SK-N-SH (cell line): ENCODE results near the gene DOCK4.

Experiments
- ELF1 ChIP-seq: IDR thresholded peaks from 2 replicates; pipeline ENCODE4 v1.4.0; 2012
- FOSL2 ChIP-seq: IDR thresholded peaks from 2 replicates; pipeline ENCODE4 v1.4.0; 2012; ENCODE audit warnings: low read depth, mild to moderate bottlenecking, moderate library complexity, borderline replicate concordance
- GABPA ChIP-seq: IDR thresholded peaks from 2 replicates; pipeline ENCODE4 v1.4.0; 2012; ENCODE audit warnings: low read depth, mild to moderate bottlenecking
- GATA2 ChIP-seq: sonication (generic); formaldehyde crosslinking; IDR thresholded peaks from 2 replicates; pipeline ENCODE4 v1.5.0; 2020; ENCODE audit warnings: mild to moderate bottlenecking, missing genetic modification reagents
- IRF3 ChIP-seq: fragments of 150-350 bp; IDR thresholded peaks from 2 replicates; pipeline ENCODE4 v1.6.1; 2016; ENCODE audit warnings: mild to moderate bottlenecking, low read depth, low read length
- NFIC ChIP-seq: IDR thresholded peaks from 2 replicates; pipeline ENCODE4 v1.4.0; 2012; ENCODE audit warnings: borderline replicate concordance
- POLR2AphosphoS5 ChIP-seq: IDR thresholded peaks from 2 replicates; pipeline ENCODE4 v1.6.1; 2012; ENCODE audit warnings: low read depth, low read length
- RAD21 ChIP-seq: IDR thresholded peaks from 2 replicates; pipeline ENCODE4 v1.6.1; 2012; ENCODE audit warnings: mild to moderate bottlenecking, low read length
- SMC3 ChIP-seq: IDR thresholded peaks from 2 replicates; pipeline ENCODE4 v1.6.1; 2012; ENCODE audit warnings: low read depth, low read length, improper control_type of control experiment
- TAF1 ChIP-seq: IDR thresholded peaks from 2 replicates; pipeline ENCODE4 v1.6.1; 2012; ENCODE audit warnings: low read depth, mild to moderate bottlenecking, low read length, moderate library complexity, borderline replicate concordance
- USF1 ChIP-seq: IDR thresholded peaks from 2 replicates; pipeline ENCODE4 v1.4.0; 2012; ENCODE audit warnings: low read depth, borderline replicate concordance
- YY1 ChIP-seq: IDR thresholded peaks from 2 replicates; pipeline ENCODE4 v1.4.0; 2012; ENCODE audit warnings: low read depth, mild to moderate bottlenecking
- TF ChIP-seq, protein P1 (sequence below): fragments of 200-600 bp; sonication (generic); IDR thresholded peaks from 2 replicates; pipeline ENCODE4 v1.6.1; 2017; ENCODE audit warnings: antibody characterized with exemption, mild to moderate bottlenecking, moderate library complexity
- TF ChIP-seq, protein P2 (sequence below): IDR thresholded peaks from 2 replicates; pipeline ENCODE4 v1.4.0; 2012; ENCODE audit warnings: low read depth

- TF ChIP-seq, protein P1, sequence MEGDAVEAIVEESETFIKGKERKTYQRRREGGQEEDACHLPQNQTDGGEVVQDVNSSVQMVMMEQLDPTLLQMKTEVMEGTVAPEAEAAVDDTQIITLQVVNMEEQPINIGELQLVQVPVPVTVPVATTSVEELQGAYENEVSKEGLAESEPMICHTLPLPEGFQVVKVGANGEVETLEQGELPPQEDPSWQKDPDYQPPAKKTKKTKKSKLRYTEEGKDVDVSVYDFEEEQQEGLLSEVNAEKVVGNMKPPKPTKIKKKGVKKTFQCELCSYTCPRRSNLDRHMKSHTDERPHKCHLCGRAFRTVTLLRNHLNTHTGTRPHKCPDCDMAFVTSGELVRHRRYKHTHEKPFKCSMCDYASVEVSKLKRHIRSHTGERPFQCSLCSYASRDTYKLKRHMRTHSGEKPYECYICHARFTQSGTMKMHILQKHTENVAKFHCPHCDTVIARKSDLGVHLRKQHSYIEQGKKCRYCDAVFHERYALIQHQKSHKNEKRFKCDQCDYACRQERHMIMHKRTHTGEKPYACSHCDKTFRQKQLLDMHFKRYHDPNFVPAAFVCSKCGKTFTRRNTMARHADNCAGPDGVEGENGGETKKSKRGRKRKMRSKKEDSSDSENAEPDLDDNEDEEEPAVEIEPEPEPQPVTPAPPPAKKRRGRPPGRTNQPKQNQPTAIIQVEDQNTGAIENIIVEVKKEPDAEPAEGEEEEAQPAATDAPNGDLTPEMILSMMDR = no peak
- TF ChIP-seq, protein P2, sequence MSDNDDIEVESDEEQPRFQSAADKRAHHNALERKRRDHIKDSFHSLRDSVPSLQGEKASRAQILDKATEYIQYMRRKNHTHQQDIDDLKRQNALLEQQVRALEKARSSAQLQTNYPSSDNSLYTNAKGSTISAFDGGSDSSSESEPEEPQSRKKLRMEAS = no peak
- TF ChIP-seq FOSL2 (no peak), NFIC (no peak), USF1 (no peak), IRF3 (no peak), ELF1 (no peak), POLR2AphosphoS5 (no peak), SMC3 (no peak), RAD21 (no peak), GABPA (no peak), GATA2 (CRISPR knock-in tag) (no peak), TAF1 (no peak), YY1 (no peak)
Observed at GRCh38 chr7:111736552-111736874, 469.7 kb downstream of the DOCK4 start.
